Natural killer cell (primary cell): Measurements from ENCODE around the gene LDLRAD4. TPM values are rescaled to one million over a fixed set of nuclear protein-coding genes. Genes with fewer than 3 reads are reported as not detected.
A peak's percentile ranks its signal among the peaks of the same experiment; 100 is the strongest.

Source experiments
- ATAC-seq, 3 donors: fragments of 150-1000 bp in 2 of 3; fragments of 200-7000 bp in 1 of 3; cut with Tn5 transposase; 1 replicate in 1 of 3; 2 replicates in 2 of 3; pipeline ENCODE4 v1.10.0; 2021; ENCODE audit warnings: mild to moderate bottlenecking in 2 of 3, moderate library complexity in 2 of 3
- DNase-seq, 2 donors: peaks; one replicate each; pipeline versions ENCODE4 v3.0.0 to v3.0.0-alpha.2; 2013 to 2021; ENCODE audit warnings: mixed read lengths in 1 of 2
- H3K27ac ChIP-seq: one replicate; pipeline ENCODE4 v1.5.1; 2013; ENCODE audit warnings: mild to moderate bottlenecking, low read length
- H3K27me3 ChIP-seq: one replicate; pipeline ENCODE4 v1.6.1; 2013; ENCODE audit warnings: low read length; ENCODE audit not compliant: control insufficient read depth, insufficient read depth
- H3K36me3 ChIP-seq: one replicate; pipeline ENCODE4 v1.6.1; 2013; ENCODE audit warnings: low read length; ENCODE audit not compliant: control insufficient read depth, insufficient read depth
- H3K4me1 ChIP-seq: one replicate; pipeline ENCODE4 v1.6.1; 2013; ENCODE audit warnings: low read length; ENCODE audit not compliant: control insufficient read depth, insufficient read depth
- H3K4me3 ChIP-seq: one replicate; pipeline ENCODE4 v1.5.1; 2013; ENCODE audit warnings: low read length
- H3K9me3 ChIP-seq: one replicate; pipeline ENCODE4 v1.6.1; 2013; ENCODE audit warnings: low read length; ENCODE audit not compliant: control insufficient read depth, insufficient read depth
- H3K27ac Mint-ChIP-seq, 2 donors: one replicate each; pipeline ENCODE4 v1.8.0; 2022; ENCODE audit warnings: mild to moderate bottlenecking in 2 of 2, mixed read lengths in 2 of 2, moderate library complexity in 1 of 2
- H3K27me3 Mint-ChIP-seq, 2 donors: one replicate each; pipeline ENCODE4 v1.8.0; 2022; ENCODE audit warnings: low read depth in 2 of 2, mixed read lengths in 2 of 2
- H3K36me3 Mint-ChIP-seq: one replicate; pipeline ENCODE4 v1.8.0; 2022; ENCODE audit warnings: mixed read lengths
- H3K4me1 Mint-ChIP-seq, 2 donors: one replicate each; pipeline ENCODE4 v1.8.0; 2022; ENCODE audit warnings: mixed read lengths in 2 of 2
- H3K4me3 Mint-ChIP-seq: one replicate; pipeline ENCODE4 v1.8.0; 2022; ENCODE audit warnings: mild to moderate bottlenecking, moderate library complexity, mixed read lengths
- H3K9me3 Mint-ChIP-seq, 2 donors: one replicate each; pipeline ENCODE4 v1.8.0; 2022; ENCODE audit warnings: mixed read lengths in 2 of 2
- WGBS: methylation state at CpG from one replicate; pipeline ENCODE4 v1.1.7; 2013; ENCODE audit warnings: missing lambda C conversion rate; ENCODE audit not compliant: insufficient coverage; 5-methylcytosine and 5-hydroxymethylcytosine counted together
- intact Hi-C: fragments of 100-400 bp; cut with micrococcal nuclease; formaldehyde crosslinking; loops from one replicate; pipeline ENCODE4 v1.14.2; 2022
- total RNA-seq, 4 donors: library from RNA; stranded (reverse); fragments of 120-200 nt in 1 of 4; gene quantifications; one replicate each; pipeline versions ENCODE4 v1.2.3 to v1.2.4, GENCODE V29; 2013 to 2022
- TF ChIP-seq, protein P1 (sequence below): fragments of 200-600 bp; IDR thresholded peaks from one replicate; pipeline ENCODE4 v1.8.0; 2022; ENCODE audit warnings: antibody characterized with exemption

LDLRAD4 gene
- total RNA-seq, 3 donors from 2014 or later (not counting 1 experiment from before 2014, with no cell fraction given), result 24.0 to 36.3 (median 29.2) TPM

DNA sequence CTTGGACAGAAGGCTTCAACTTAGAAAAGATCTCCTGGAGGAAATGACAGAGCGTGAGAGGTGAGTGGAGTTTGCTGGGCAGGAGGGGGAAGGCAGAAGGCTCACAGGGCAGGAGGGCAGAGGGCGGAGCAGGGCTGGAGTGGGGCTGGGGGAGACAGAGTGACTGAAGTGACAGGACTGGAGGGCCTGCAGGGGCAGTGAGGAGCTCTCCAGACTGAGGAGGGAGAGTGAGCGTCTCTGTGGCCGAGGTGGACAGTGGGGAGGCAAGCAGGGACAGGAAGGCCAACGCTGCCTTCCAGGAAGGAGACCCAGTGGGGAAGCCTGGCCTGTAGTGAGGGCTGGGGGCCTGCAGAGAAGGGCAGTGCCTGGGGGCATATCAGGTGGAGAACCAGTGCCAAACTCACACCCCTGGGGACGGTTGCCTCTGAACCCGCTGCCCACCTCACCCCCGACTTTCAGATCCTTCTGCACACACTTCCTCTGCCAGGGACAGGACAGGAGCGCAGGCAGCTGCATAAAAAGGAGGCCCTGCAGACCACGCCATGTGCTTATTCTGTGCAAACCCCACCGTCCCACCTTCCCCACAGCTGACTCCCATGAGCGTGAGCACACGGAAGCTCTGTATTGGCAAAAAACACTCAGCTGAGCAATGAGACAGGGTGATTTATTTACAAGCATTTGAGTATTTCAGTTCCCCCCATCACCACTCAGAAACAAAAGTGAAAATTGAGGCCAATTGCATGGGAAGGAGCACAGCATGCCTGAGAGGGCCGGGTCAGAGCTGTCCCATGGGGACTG, 263.5 kb downstream of the LDLRAD4 start:
- intact Hi-C loops, result no loop called here
- Mint-ChIP-seq H3K9me3 (no peaks in the 10 kb centered on the region), H3K4me3 (no peak overlapping the region), H3K36me3 (peaks cover 8% of the 10 kb centered on the region), H3K27me3 (no peaks in the 10 kb centered on the region), H3K4me1 (peaks cover 30 to 48% of the 10 kb centered on the region in 2 donors), H3K27ac (peak overlapping the region; percentile 33 to 56)
- TF ChIP-seq, protein P1, sequence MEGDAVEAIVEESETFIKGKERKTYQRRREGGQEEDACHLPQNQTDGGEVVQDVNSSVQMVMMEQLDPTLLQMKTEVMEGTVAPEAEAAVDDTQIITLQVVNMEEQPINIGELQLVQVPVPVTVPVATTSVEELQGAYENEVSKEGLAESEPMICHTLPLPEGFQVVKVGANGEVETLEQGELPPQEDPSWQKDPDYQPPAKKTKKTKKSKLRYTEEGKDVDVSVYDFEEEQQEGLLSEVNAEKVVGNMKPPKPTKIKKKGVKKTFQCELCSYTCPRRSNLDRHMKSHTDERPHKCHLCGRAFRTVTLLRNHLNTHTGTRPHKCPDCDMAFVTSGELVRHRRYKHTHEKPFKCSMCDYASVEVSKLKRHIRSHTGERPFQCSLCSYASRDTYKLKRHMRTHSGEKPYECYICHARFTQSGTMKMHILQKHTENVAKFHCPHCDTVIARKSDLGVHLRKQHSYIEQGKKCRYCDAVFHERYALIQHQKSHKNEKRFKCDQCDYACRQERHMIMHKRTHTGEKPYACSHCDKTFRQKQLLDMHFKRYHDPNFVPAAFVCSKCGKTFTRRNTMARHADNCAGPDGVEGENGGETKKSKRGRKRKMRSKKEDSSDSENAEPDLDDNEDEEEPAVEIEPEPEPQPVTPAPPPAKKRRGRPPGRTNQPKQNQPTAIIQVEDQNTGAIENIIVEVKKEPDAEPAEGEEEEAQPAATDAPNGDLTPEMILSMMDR, result no peak
- no peaks in the 10 kb centered on the region for H3K27me3 ChIP-seq
- no peaks in the 10 kb centered on the region for H3K9me3 ChIP-seq
- DNase-seq, result no peak
- peaks cover 15% of the 10 kb centered on the region for H3K4me1 ChIP-seq
- ATAC-seq, result no peak
- 69% methylated on average over 13 of the region's 14 CpGs for WGBS
- H3K27ac ChIP-seq, result no peak overlapping the region
- peaks cover 3% of the 10 kb centered on the region for H3K36me3 ChIP-seq
- H3K4me3 ChIP-seq, result no peak overlapping the region

- H3K4me1 Mint-ChIP-seq, result peaks cover 36 to 54% of the 10 kb centered on the region in 2 donors
- TF ChIP-seq, protein P1, result no peak
- no peaks in the 10 kb centered on the region for H3K9me3 Mint-ChIP-seq
- intact Hi-C loops, result no loop called here
- Histone ChIP-seq H3K9me3 (no peaks in the 10 kb centered on the region), H3K27me3 (no peaks in the 10 kb centered on the region), H3K4me1 (peaks cover 21% of the 10 kb centered on the region), H3K27ac (no peak overlapping the region), H3K36me3 (peaks cover 3% of the 10 kb centered on the region), H3K4me3 (no peak overlapping the region)
- no peak overlapping the region for H3K4me3 Mint-ChIP-seq
- DNase-seq (no peak), ATAC-seq (no peak)
- H3K36me3 Mint-ChIP-seq, result peaks cover 8% of the 10 kb centered on the region
- 75% methylated on average over 1 of the region's 1 CpG for WGBS
- peak overlapping the region; percentile 33 to 45 for H3K27ac Mint-ChIP-seq
- no peaks in the 10 kb centered on the region for H3K27me3 Mint-ChIP-seq
Measured at GRCh38 chr18:13482618-13482945, 264.0 kb downstream of the LDLRAD4 start.

GRCh38 chr18:13483316-13484270, 265.0 kb downstream of the LDLRAD4 start:
- H3K27me3 Mint-ChIP-seq, result no peaks in the 10 kb centered on the region
- H3K9me3 Mint-ChIP-seq, result no peaks in the 10 kb centered on the region
- no peak for ATAC-seq
- H3K27me3 ChIP-seq, result no peaks in the 10 kb centered on the region
- H3K27ac Mint-ChIP-seq, result peak overlapping the region in 1 of 2 donors; percentile 52
- peaks cover 3% of the 10 kb centered on the region for H3K36me3 ChIP-seq
- H3K27ac ChIP-seq, result no peak overlapping the region
- intact Hi-C loops, result no loop called here
- WGBS, result 79% methylated on average over 15 of the region's 16 CpGs
- DNase-seq, result no peak
- no peaks in the 10 kb centered on the region for H3K9me3 ChIP-seq
- H3K4me3 ChIP-seq, result no peak overlapping the region
- H3K4me1 Mint-ChIP-seq, result peaks cover 38 to 58% of the 10 kb centered on the region in 2 donors
- H3K4me3 Mint-ChIP-seq, result no peak overlapping the region
- TF ChIP-seq, protein P1, result no peak
- peaks cover 3% of the 10 kb centered on the region for H3K36me3 Mint-ChIP-seq
- H3K4me1 ChIP-seq, result peaks cover 28% of the 10 kb centered on the region
